Measurements from ENCODE around the gene ETV4.
"Not testable (repeated sequence)": the region's sequence is repeated elsewhere in the genome, so short reads cannot be mapped to it uniquely, and the experiment has no call there.

GRCh38 chr17:43511199-43511598 is 34.9 kb downstream of the ETV4 start:
- not testable (repeated sequence) for TF ChIP-seq CTCF, POLR2A (IDR thresholded peaks at IDR 0.05)
